ENCODE results near the gene BTAF1.
"Not testable (repeated sequence)": the region's sequence is repeated elsewhere in the genome, so short reads cannot be mapped to it uniquely, and the experiment has no call there.

BTAF1 gene

DNA sequence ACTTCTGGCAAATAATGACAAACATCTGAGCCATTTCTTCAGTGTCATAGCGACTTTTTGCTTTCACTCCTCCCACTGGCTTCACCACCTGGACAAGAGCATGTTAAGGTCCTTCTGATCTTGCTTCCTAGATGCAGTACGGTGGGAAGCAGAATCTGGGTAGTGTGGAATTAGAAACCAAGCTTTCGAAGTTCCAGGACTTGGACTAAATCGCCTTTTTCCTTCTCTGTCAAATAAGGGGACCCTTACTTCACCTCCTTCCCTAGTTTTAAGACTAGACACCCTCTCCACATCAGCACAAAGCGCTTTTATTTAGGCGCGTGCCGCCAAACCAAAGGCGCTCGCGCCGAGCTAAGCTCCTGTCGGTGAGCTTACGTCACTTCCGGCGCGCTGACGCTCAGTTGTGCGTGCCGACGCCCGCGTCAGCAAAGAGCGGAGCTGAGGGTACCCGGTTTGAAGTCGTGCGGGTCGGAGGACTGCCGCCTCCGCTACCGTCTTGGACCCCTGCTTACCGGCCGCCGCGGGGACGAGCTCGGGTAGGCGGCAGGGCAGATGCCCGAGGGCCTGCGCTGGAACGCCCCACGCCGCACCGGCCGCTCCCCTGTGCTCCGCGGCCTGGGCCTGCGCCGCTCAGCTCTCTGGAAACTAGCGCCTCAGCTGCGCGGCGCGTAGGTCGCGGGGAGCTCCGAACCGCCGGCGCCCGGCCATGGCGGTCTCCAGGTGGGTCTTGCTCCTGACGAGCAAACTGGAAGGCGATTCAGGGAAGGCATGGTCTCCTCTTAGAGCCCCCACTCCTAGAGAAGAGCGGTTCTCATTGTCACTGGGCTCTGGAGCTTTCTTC lies at the start of gene BTAF1:
Gene BTAF1, plus strand, starts transcription at position 400 of the 841 bp plus-strand sequence. Its CDS starts 307 bp downstream, at position 707.
- peak; percentile 92 for DNase-seq

GRCh38 chr10:91875156-91875555 lies 48.4 kb upstream of the BTAF1 start:
- no peak for DNase-seq

GRCh38 chr10:91875779-91876178 lies 47.8 kb upstream of the BTAF1 start:
- DNase-seq: no peak

DNA sequence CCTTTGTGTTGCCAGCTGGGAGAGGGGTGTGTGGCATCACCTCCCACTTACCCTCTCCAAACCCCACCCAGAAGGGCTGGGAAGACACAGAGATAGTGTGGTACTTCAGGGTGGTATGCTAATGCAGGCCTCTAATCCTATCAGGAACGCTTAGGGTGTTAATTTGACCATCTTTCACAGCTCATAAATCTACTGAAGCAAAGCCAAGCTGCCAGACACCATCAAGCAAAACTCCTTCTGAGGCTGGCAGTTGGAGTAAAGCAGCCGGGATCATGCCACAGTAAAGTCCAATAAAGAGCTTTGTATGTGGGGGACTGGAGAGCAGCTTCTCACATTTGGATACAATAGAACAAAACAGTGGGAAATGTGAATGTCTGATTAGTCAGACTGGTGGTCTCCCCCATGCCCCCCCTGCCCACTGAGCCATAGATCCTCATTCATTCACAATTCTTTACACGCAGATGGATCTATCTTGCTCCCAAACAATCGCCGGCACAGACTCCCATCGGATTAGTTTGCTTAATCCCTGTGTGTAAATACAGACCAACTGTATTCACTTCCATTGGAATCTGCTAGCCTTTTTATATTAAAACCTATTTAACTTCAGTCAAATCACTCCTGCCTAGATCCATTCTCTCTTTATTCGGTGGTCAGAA lies 43.9 kb upstream of the BTAF1 start:
- DNase-seq: no peak

DNA sequence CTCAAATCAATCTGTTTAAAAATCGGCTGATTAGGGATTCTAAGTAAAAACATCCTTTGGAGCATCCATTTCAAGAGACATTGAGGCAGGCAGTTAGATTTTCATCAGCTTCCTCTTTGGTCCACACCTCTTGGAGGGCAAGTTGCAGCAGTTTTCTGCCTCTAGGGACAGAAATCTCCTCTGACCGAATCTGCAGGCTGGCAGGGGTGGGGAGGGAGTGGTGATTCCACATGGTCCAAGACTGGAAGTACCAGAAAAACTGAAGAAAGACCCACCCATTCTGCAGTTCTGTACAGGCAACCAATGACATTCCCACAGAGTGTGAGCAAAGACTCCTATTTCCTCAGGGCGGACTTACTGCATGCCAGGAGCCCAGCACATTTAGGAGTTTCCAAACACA lies 43.3 kb upstream of the BTAF1 start:
- DNase-seq: peak; percentile 18

DNA sequence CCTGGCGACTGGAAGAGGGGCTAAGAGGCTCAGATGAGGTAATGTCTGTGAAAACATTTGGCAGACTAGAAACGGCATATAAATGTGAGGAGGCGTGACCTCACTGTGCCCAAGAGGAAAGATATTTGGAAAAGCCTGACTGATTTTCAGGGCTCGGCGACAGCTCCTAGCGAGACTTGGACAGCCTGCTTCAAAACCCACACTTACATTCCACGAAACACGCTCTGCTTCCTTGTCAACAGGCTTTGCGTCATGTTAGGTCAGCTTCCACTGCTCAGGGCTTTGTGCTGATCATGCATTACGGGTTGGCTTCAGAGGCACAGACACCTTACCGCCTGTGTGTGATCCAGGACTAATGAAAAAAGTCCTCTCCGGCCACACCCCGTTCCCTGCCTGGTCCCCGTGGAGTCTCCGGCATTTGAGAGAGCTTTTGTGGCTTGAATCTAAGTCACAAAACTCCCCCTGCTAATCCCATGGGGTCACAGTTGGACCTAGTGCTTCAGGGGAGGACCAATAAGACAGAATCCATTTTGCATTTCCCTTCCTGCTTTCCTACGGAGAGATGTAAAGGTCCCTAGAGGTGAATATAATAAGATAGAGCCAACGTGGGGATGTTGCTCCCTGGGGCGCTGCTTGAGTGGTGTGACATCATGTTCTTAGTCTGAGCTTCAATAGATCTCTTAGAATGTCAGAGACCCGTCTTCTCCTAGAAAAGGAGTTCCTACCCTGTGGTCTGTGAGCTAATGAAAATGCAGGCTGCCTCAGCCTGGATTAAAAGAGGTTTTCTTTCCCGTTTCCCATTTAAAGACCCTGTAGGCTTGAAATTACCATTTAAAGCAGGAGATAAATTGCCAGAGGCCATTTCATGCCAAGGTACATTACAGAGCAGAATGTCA lies 39.8 kb upstream of the BTAF1 start:
- peak; percentile 38 for DNase-seq

- no peak for DNase-seq
Observed at GRCh38 chr10:91884536-91884935, 39.0 kb upstream of the BTAF1 start.

DNA sequence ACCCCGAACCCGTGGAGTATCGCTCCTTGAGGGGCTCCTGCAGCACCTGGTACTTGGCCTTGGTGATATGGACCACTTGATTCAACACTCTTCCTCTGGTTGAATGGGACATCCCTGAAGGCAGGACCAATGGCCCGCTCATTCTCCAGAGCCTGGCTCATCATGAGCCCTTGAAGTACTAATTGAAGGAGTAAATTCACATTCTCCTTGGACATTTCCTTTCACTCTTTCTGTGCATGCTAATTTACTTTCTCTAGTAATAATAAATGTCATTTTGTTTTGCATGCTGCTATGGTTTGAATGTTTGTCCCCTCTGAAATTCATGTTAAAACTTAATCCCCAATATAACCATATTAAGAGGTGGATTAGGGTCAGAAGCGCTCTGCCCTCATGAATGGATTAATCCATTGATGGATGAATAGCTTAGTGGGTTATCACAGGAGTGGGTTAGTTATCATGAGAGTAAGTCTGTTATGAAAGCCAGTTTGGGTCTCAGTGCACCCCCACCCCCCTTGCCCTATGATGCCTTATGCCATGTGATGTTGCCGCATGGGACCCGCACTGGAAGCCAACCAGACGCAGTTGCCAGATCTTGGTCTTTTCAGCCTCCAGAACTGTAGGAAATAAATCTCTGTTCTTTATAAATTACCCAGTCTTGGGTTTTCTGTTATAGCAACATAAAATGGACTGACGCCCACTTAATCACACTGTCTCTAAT lies 38.0 kb upstream of the BTAF1 start:
- DNase-seq: no peak

DNA sequence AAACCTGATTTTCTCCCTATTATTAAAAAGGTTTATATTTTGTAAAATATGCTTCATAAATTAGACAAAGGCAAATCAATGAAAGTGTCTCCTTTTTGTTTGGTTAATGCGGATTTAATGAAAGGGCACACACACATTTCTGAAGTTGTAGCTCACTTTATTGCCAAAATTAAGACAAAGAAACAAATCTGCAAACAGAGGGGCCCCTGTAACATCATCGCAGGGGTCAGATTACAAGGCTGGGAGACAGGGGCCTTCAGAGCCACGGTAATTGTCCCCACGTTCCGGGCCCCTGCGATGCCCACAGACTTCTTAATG lies 36.7 kb upstream of the BTAF1 start:
- DNase-seq: no peak

- peak; percentile 41 for DNase-seq
Observed at GRCh38 chr10:91887272-91888076, 36.1 kb upstream of the BTAF1 start.

DNA sequence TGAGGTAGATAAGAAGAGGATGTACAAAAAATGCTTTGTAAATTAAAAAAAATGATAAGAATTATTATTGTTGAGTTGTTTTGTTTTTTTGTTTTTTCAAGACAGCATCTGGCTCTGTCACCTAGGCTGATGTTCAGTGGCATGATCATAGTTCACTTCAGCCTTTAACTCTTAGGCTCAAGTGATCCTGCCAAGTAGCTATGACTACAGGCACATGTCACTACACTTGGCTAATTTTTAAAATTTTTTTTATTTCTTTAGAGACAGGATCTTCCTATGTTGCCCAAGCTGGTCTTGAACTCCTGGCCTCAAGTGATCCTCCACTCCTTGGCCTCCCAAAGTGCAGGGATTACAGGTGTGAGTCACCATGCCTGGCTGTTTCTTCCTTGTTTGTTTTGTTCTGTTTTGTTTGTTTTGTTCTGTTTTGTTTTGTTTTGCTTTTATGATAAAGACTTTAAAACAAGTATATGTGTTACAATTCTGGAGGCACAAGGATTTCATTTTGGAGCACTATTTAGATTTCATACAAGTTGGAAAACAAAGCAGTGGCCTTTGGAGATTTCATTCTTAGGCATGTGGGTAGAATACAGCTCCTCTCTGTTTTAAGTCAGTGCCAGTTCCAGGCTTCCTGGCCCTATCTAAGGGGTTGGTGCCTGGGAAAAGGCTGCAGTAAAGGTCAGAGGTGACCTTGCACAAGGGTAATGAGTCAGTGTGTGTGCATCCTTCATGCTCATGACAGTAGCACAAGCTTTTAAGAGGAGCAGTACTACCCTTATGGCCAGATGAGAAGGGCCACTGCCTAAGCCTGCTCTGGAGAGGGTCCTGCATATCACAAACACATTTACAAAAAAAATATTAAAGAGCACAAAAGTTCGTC lies 32.2 kb upstream of the BTAF1 start:
- DNase-seq: peak; percentile 92

- no peak for DNase-seq
Observed at GRCh38 chr10:91893051-91893450, 30.5 kb upstream of the BTAF1 start.

DNA sequence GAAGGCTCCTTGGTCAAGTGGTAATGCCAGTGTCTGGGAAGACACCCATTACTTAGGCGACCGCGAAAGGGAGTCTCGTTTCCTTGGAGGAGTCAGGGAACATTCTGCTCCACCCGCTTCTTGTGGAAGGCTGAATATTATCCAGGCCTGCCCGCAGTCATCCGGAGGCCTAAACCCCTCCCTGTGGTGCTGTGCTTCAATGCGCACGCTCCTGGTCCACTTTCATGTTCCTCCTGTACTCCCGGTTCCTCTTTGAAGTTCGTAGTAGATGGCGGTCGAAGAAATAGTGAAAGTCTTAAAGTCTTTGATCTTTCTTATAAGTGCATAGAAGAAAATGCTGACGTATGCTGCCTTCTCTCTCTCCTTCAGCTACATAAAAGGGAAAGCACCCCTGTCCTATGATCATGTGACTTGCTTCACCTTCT lies 29.3 kb upstream of the BTAF1 start:
- DNase-seq: not testable (repeated sequence)

GRCh38 chr10:91896212-91896756 lies 27.3 kb upstream of the BTAF1 start:
- no peak for DNase-seq

DNA sequence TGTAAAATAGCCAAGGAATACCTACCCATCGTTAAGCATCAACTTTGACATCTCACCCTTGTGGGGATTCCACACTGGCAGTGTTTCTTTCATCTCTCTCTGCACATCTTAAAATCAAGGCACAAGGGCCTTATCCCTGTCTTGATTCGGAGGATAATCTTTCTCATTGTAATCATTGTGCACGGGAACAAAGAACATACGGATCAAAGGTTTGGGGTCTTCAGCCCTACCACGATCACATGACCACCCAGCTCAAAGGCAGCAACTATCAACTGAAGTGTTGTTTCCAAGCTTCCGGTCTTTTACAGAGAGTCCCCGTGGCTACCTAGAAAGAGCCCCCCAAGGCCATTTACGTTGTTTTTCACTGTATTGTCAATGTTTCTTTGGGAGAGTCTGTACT lies 26.1 kb upstream of the BTAF1 start:
- no peak for DNase-seq

DNA sequence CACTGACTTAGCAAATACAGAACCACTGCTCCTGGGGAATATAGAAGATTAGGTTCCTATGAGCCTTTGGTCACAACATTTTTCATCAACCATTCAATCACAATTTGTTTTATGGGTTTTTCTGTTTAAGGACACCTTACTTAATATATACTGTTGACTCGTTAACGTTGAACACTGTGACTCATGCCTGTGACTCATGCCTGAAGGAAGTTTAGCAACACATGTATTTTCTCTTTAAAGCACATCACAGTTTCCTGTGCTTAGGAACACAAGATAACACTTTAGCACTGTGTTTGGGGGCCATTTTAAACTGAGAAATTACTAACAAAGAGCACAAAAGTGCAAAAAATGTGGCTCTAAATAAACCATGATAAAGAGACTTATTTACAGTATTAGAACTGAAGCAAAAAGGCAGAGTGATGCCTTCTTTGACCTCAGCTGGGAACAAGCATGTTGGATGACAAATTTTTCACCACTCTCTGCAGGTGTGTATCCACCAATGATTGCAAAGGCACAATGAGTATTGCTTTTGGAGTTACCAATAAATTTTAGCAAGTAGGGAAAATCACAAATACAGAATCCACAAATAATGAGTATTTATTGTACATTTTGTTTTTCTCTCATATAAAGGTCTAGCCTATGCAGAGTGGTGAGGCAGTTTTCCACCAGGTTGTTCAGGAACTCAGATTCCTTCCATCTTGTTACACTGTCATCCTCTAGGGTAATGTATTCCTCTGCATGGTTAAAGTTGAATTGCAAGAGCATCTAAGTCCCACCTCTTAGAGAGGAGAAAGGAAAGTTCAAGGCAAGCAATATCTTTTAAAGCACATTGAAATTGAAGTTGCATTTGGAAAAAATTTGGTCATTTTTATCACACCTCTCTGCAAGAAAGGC lies 21.5 kb upstream of the BTAF1 start:
- peak; percentile 94 for DNase-seq

DNA sequence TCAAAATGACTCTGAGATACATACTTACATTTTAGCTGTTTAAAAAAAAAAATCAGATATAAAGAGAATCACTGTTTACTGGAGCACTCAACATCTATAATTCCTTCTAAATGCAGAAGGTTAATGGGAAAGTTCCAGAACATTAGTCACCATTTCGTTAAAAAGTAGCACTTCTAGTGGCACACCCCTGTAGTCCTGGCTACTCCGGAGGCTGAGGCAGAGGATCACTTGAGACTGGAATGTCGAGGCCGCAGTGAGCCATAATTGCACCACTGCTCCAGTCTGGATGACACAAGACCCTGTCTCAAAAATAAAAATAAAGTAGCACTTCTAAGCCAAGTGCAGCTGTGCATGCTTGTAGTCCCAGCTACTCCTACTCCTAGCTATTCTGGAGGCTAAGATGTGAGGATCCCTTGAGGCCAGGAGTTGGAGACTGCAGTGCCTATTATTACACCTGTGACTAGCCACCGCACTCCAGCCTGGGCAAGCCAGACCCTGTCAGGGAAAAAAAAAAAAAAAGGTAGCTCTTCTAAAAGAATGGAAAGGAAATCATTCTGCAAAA lies 16.5 kb upstream of the BTAF1 start:
- DNase-seq: no peak

DNA sequence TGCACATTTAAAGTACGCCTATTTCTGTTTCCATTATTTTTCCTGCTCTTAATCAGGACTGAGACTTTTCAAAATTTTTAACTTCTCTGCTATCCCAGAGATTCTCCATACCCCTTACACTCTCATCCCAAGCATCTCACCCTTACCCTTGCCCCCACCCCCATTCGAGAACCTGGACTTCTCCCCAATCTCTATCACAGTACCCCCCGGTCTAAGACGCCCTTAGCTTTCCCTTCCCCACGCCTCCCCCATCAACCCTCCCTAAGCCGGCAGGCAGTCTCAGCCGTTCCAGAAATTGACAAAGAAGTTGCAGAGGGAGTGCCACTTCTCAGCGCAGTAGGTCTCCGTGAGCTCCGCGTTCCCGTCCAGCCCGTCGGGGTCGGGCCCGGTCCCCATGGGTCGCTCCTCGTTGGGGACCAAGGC lies 15.6 kb upstream of the BTAF1 start:
- DNase-seq: no peak
